Fibroblast of pulmonary artery (primary cell): ENCODE data around the gene ALDH4A1.

Source experiments
- DNase-seq: peaks from one replicate; pipeline ENCODE4 v3.0.0-alpha.2; 2010; ENCODE audit warnings: low read depth
- H3K4me3 ChIP-seq: replicated peaks from 2 replicates; pipeline ENCODE4 v1.5.1; 2011; ENCODE audit warnings: low read depth, mild to moderate bottlenecking, control low read depth, low read length, moderate library complexity
- TF ChIP-seq, protein P1 (sequence below): IDR thresholded peaks from 2 replicates; pipeline ENCODE4 v1.5.1; 2011; ENCODE audit warnings: mild to moderate bottlenecking, control low read depth, low read length, inconsistent platforms; ENCODE audit errors: missing control alignments

Gene ALDH4A1

DNA sequence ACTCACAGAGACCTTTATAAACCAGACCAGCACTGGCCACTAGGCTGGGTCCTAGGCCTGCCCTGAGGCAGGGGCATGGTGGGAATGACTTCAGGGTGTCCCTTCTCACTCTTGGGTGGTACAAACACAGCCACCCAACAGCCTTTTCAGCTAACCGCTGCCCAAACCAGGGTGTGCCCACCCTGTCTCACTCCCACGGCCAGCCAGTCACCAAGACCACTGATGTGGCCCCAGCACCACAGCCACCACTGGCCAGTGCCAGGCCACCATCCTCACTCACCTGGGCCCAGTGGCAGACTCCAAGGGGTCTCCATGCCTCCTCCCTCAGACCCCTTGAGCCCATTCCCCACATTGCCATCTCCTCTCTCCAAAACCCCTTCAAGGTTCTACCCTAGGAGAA, 70.7 kb downstream of the ALDH4A1 start:
- H3K4me3 ChIP-seq = no peak overlapping the region
- no peak for DNase-seq
- TF ChIP-seq, protein P1, sequence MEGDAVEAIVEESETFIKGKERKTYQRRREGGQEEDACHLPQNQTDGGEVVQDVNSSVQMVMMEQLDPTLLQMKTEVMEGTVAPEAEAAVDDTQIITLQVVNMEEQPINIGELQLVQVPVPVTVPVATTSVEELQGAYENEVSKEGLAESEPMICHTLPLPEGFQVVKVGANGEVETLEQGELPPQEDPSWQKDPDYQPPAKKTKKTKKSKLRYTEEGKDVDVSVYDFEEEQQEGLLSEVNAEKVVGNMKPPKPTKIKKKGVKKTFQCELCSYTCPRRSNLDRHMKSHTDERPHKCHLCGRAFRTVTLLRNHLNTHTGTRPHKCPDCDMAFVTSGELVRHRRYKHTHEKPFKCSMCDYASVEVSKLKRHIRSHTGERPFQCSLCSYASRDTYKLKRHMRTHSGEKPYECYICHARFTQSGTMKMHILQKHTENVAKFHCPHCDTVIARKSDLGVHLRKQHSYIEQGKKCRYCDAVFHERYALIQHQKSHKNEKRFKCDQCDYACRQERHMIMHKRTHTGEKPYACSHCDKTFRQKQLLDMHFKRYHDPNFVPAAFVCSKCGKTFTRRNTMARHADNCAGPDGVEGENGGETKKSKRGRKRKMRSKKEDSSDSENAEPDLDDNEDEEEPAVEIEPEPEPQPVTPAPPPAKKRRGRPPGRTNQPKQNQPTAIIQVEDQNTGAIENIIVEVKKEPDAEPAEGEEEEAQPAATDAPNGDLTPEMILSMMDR = no peak

DNA sequence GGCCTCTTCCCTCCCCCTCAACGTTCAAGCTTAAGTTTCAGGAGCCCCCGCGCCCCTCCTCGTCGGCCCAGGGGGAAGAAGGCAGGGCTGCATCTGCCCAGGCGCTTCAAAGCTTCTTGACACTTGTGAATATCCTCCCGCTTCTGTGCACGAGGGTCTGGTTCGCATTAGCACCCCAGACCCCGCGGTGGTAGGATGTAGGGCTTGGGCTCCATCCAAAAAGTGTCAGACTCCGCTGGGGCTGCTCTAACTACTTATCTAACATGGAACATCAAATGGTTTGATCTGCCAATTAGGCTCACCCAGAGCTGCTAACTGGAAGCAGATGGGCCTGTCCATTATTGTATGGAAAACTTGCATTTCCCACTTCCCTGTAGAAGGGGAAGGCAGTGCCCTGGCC, 71.8 kb downstream of the ALDH4A1 start:
- DNase-seq = no peak
- TF ChIP-seq, protein P1 = no peak
- H3K4me3 ChIP-seq = no peak overlapping the region

DNA sequence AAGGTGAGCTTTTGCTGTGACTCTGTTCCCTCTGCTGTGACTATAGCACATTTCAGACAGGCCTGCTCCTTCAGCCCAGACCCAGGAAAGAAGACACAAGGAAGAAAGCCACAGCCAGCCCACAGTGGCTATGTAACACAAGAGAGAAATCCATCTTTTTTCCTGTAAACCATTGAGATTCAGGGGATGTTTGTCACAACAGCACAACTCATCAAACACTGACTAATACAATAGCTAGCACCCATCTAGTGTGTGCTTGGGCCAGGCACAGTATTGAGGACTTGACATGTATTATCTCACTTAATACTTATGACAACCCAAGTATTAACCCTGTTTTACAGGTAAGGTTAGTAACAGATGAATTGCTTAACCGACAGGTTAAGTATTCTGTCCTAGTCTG, 72.7 kb downstream of the ALDH4A1 start:
- no peak overlapping the region for H3K4me3 ChIP-seq
- TF ChIP-seq, protein P1 = no peak
- DNase-seq = no peak

DNA sequence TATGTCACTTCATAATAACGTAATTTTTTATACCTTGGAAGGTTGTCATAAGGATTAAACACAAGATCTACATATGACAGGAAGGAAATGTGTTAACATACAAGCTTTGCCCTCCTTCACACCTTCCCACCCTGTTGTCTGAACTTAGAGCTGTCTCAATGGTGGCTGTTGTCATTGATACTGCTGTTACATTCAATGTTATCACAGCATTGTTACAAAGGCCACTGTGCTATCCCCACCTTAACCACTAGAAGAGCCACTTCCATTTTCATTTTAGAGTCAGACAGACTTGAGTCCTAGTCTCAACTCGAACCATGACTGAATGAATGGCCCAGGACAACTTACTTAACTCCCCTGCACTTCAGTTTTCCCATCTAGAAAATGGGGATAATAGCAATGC, 74.1 kb downstream of the ALDH4A1 start:
- no peak overlapping the region for H3K4me3 ChIP-seq

DNA sequence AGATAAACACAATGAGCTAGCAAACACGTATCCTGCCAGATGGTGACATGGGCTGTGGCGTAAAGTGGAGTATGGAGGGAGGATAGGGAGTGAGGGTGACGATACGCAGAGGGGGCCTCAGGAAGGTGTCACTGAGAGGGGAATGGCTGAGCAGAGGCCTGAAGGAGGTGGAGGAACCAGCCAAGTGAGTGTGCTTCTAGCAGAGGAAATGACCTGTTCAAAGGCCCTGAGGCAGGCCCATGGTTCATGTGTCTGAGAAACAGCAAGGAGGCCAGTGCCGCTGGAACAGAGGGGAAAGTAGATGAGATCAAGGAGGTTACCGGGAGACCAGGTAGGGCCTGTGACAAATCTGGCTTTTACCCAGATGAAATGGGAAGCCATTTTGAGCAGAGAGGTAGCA, 78.9 kb downstream of the ALDH4A1 start:
- DNase-seq = no peak
- no peak overlapping the region for H3K4me3 ChIP-seq
- TF ChIP-seq, protein P1 = no peak

More for the DNA sequence above, 74.1 kb downstream of the ALDH4A1 start:
- no peak for DNase-seq
- TF ChIP-seq, protein P1 = no peak
